ENCODE results near the gene LCAT.
A peak's percentile ranks its signal among the peaks of the same experiment; 100 is the strongest.

GRCh38 chr16:67892899-67893742, 50.8 kb downstream of the LCAT start, which contains the start of gene PSKH1:
- TF ChIP-seq CTCF (IDR thresholded peaks at IDR 0.05) (peak in 1 of 5 experiments; percentile 42), EP300 (IDR thresholded peaks at IDR 0.05) (peak; percentile 50 to 76), POLR2A (IDR thresholded peaks at IDR 0.05) (peak; percentile 60 to 92)

All from tibial nerve (tissue), 4 donors.